ENCODE measurements around the gene PCP4L1.

PCP4L1 gene

GRCh38 chr1:161225178-161225533 lies 33.4 kb upstream of the PCP4L1 start:
- no peak overlapping the region for H3K4me3 ChIP-seq (replicated peaks; ENCODE audit: low read depth, low read length)
- DNase-seq (ENCODE audit: extremely low read depth, low read depth) = no peak
- TF ChIP-seq CTCF (IDR thresholded peaks at IDR 0.05; ENCODE audit: low read depth, low read length, missing control alignments) = no peak

- peak; percentile 67 for TF ChIP-seq CTCF (IDR thresholded peaks at IDR 0.05; ENCODE audit: low read depth, low read length, missing control alignments)
- H3K4me3 ChIP-seq (replicated peaks; ENCODE audit: low read depth, low read length) = peak within 1 kb of the TSS; percentile 65
- DNase-seq (ENCODE audit: extremely low read depth, low read depth) = peak; percentile 99
Measured at GRCh38 chr1:161225534-161226319, 32.8 kb upstream of the PCP4L1 start, which contains the start of gene TOMM40L. Gene TOMM40L, plus strand, starts transcription at chr1:161226060. Its CDS starts 430 bp downstream, at chr1:161226490.

GRCh38 chr1:161226320-161226711 lies 32.2 kb upstream of the PCP4L1 start:
- TF ChIP-seq CTCF (IDR thresholded peaks at IDR 0.05; ENCODE audit: low read depth, low read length, missing control alignments) = no peak
- peak overlapping the region; percentile 65 for H3K4me3 ChIP-seq (replicated peaks; ENCODE audit: low read depth, low read length)
- no peak for DNase-seq (ENCODE audit: extremely low read depth, low read depth)

GRCh38 chr1:161226759-161227158 lies 31.8 kb upstream of the PCP4L1 start:
- peak overlapping the region; percentile 65 for H3K4me3 ChIP-seq (replicated peaks; ENCODE audit: low read depth, low read length)
- no peak for DNase-seq (ENCODE audit: extremely low read depth, low read depth)
- no peak for TF ChIP-seq CTCF (IDR thresholded peaks at IDR 0.05; ENCODE audit: low read depth, low read length, missing control alignments)

GRCh38 chr1:161227196-161227871 lies 31.2 kb upstream of the PCP4L1 start:
- peak; percentile 55 for DNase-seq (ENCODE audit: extremely low read depth, low read depth)
- peak overlapping the region; percentile 65 for H3K4me3 ChIP-seq (replicated peaks; ENCODE audit: low read depth, low read length)
- TF ChIP-seq CTCF (IDR thresholded peaks at IDR 0.05; ENCODE audit: low read depth, low read length, missing control alignments) = peak; percentile 79

- DNase-seq (ENCODE audit: extremely low read depth, low read depth) = no peak
- no peak overlapping the region for H3K4me3 ChIP-seq (replicated peaks; ENCODE audit: low read depth, low read length)
- TF ChIP-seq CTCF (IDR thresholded peaks at IDR 0.05; ENCODE audit: low read depth, low read length, missing control alignments) = no peak
Measured at GRCh38 chr1:161228032-161228431, 30.5 kb upstream of the PCP4L1 start.
